ENCODE results near the gene HDAC9.
"Not testable (repeated sequence)": the region's sequence is repeated elsewhere in the genome, so short reads cannot be mapped to it uniquely, and the experiment has no call there.

HDAC9 gene

GRCh38 chr7:18990700-18991099 is 495.2 kb downstream of the HDAC9 start:
- DNase-seq: peak; percentile 83

GRCh38 chr7:18993933-18994668 is 498.6 kb downstream of the HDAC9 start:
- DNase-seq: no peak

- DNase-seq: no peak
Measured at GRCh38 chr7:18995270-18995671, 499.7 kb downstream of the HDAC9 start.

- DNase-seq: no peak
Measured at GRCh38 chr7:18995811-18996426, 500.4 kb downstream of the HDAC9 start.

- DNase-seq: no peak
Measured at GRCh38 chr7:18996583-18996982, 501.0 kb downstream of the HDAC9 start.

GRCh38 chr7:18997477-18998150 is 502.1 kb downstream of the HDAC9 start:
- no peak for DNase-seq

GRCh38 chr7:19000410-19000809 is 504.9 kb downstream of the HDAC9 start:
- no peak for DNase-seq

GRCh38 chr7:19001854-19002253 is 506.3 kb downstream of the HDAC9 start:
- DNase-seq: no peak

GRCh38 chr7:19009241-19009935 is 513.8 kb downstream of the HDAC9 start:
- no peak for DNase-seq

GRCh38 chr7:19009936-19010280 is 514.4 kb downstream of the HDAC9 start:
- no peak for DNase-seq

- DNase-seq: no peak
Measured at GRCh38 chr7:19011212-19011611, 515.7 kb downstream of the HDAC9 start.

GRCh38 chr7:19015098-19015497 is 519.5 kb downstream of the HDAC9 start:
- no peak for DNase-seq

GRCh38 chr7:19016140-19016539 is 520.6 kb downstream of the HDAC9 start:
- DNase-seq: no peak

GRCh38 chr7:19017374-19017773 is 521.8 kb downstream of the HDAC9 start:
- peak; percentile 39 for DNase-seq

- no peak for DNase-seq
Measured at GRCh38 chr7:19020062-19020461, 524.5 kb downstream of the HDAC9 start.

- no peak for DNase-seq
Measured at GRCh38 chr7:19020711-19021110, 525.2 kb downstream of the HDAC9 start.

- DNase-seq: no peak
Measured at GRCh38 chr7:19023477-19023876, 527.9 kb downstream of the HDAC9 start.

- DNase-seq: no peak
Measured at GRCh38 chr7:19024261-19024660, 528.7 kb downstream of the HDAC9 start.

- no peak for DNase-seq
Measured at GRCh38 chr7:19026888-19027287, 531.3 kb downstream of the HDAC9 start.

- DNase-seq: no peak
Measured at GRCh38 chr7:19030281-19030680, 534.7 kb downstream of the HDAC9 start.

- not testable (repeated sequence) for DNase-seq
Measured at GRCh38 chr7:19032942-19033341, 537.4 kb downstream of the HDAC9 start.

- DNase-seq: peak; percentile 83
Measured at GRCh38 chr7:19051767-19052375, 556.3 kb downstream of the HDAC9 start.

All from DMS53 (cell line).